Kidney glomerular epithelial cell (primary cell): ENCODE data around the gene KANK3.
A peak's percentile ranks its signal among the peaks of the same experiment; 100 is the strongest.
"Not testable (repeated sequence)": the region's sequence is repeated elsewhere in the genome, so short reads cannot be mapped to it uniquely, and the experiment has no call there.

Experiments
- DNase-seq: peaks from one replicate; lab custom pipeline; 2025; lab: John Stamatoyannopoulos, UW

KANK3 gene

GRCh38 chr19:8337728-8338127 is 5.3 kb downstream of the KANK3 start:
- no peak for DNase-seq

GRCh38 chr19:8336660-8337059 is 6.4 kb downstream of the KANK3 start:
- DNase-seq, result no peak

GRCh38 chr19:8336072-8336569 is 6.9 kb downstream of the KANK3 start:
- DNase-seq, result no peak

DNA sequence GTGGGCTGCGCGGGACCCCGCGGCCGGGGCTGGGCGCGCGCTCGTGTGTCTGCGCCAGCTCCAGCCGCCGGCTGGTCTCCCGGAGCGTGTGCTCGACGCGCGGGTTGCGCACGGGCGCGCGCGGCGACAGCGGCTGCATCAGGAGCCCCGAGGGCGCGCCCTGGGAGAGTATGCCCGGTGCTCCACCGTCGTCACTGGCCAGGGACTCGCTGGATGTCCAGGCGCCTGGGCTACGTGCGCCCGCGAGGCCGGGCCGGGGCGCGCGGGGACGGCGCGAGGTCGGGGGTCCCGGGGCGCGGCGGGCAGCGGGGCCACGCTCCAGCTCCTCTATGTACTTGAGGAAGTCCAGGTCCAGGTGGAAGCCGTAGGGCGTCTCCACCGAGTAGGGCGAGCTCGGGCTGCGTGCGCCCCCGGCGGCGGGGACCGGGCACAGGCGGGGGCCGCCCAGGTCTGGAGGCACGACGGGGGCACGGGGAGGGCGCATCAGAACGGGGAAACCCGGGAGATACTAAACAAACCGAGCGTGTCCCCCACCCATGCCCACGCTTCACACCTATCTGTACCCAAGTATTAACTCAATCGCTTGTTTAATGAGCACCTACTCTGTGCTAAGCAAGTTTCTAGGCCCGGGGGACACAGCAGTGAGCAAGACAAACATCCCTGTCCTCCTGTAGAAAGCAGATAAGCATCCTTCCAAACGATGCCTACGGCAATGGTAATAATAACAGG is 7.6 kb downstream of the KANK3 start:
- DNase-seq, result no peak

DNA sequence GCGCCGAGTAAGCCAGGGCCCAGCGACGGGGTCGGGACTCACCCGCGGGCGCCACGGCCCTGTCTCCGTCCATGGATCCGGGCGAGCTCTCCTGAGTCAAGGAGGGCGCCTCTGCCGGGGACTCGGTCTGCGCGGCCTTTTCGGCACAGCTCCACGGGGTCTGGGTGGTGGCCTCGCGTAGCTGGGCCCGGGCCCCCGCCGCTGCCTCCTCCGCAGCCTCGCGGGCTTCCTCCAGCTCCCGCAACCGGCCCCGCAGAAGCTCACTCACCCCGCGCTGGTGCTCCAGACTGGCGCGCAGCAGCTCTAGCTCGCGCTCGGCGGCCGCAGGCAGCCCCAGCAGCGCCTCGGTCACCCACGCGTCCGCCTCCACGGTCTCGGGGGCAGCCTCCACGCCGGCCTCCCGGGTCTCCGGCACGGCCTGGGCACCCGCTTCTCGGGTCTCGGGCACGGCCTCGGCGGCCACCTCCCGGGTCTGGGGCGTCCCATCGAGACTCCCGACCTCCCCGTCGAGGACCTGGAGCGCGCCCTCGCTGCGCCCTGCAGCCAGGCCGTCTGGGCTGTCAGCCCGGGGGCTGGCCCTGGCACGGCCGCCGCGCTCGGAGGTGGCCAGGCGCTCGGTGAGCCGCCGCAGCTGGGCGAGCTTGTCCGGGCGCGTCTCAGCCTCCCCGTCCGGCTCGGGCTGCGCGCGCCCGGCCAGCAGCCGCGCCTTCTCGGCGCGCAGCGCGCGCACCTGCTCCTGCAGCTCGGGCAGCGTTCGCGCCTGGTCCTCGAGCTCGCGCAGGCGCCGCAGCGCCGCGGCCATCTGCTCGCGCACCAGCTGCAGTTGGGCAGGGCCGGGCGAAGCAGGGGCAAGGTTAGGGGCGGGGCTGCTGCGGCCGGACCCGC is 8.4 kb downstream of the KANK3 start:
- no peak for DNase-seq

- DNase-seq, result no peak
Measured at GRCh38 chr19:8333767-8334457, 9.2 kb downstream of the KANK3 start.

DNA sequence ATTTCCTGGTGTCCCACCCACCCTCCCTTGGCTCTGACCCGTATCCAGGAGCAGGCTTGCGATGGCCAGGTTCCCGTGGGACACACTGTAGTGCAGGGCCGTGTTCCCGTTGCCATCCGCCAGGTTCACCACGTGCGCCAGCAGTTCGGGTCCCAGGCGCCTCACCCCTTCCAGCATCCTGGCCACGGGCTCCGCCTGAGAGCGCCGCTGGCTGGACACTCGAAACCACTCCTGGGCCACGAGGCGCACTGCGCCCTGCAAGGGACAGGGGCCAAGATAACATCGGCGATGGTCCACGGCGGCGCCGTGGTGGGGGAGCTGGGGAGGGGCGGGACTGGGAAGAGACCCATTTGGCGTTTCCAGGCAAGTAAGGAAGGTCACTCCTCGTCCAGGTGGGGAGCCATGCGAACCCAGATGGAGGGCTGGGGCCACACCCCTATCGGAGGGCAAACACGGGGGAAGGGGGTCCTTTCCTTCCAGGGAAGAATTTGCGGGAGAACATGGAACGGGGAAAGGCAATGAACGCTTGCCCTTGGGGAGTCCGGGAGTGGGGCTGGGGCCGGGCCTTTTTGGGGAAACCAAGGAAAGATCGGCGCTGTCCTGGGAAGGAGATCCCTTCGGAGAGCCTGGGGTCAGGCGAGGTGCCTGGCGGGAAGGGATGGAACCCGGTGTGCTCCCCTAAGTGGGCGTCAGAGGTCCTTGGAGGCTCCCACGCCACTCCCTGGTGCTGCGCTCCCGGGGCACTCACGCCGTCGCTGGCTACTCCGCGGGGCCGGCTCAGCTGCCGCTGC is 9.9 kb downstream of the KANK3 start:
- no peak for DNase-seq

GRCh38 chr19:8331263-8331845 is 11.7 kb downstream of the KANK3 start:
- no peak for DNase-seq

GRCh38 chr19:8329996-8330395 is 13.1 kb downstream of the KANK3 start:
- no peak for DNase-seq

- no peak for DNase-seq
Measured at GRCh38 chr19:8325454-8325853, 17.6 kb downstream of the KANK3 start.

GRCh38 chr19:8324186-8325050 is 18.6 kb downstream of the KANK3 start:
- DNase-seq, result no peak

DNA sequence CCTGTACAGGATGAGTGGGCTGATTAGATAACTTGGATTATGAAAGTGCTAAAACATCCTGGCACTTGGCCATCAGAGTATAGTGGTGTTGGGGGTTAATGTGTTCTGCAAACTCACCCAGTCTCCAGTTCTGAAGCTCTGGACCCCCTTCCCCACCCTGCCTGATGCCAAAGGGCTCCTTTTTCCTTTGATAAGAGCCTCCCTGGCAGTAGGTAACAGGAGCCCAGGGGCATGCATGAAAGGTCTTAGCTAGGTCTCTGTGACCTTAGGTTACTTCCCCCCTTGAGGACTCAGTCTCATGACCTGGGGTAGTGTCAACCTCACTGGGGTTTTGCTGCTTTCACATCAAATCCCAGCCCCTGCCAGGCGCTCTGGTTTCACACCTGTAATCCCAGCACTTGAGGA is 19.3 kb downstream of the KANK3 start:
- DNase-seq, result no peak

DNA sequence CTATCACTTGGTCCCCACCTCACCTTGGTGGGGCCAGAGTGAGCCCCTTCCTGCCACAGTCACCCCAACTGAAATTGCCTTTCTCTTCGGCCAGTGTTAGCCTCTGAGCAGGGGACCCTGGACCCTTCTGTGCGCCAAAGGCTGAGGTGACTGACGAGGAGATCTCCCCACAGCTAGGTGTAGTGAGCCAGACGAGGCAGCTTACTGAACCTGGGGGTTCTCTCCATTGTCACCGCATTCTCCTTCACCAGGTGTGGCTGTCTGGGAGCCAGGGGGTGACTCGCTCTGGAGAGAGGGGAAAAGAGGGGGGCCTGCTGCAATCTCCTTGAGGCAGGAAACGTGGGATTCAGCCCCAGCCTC is 20.4 kb downstream of the KANK3 start:
- no peak for DNase-seq

DNA sequence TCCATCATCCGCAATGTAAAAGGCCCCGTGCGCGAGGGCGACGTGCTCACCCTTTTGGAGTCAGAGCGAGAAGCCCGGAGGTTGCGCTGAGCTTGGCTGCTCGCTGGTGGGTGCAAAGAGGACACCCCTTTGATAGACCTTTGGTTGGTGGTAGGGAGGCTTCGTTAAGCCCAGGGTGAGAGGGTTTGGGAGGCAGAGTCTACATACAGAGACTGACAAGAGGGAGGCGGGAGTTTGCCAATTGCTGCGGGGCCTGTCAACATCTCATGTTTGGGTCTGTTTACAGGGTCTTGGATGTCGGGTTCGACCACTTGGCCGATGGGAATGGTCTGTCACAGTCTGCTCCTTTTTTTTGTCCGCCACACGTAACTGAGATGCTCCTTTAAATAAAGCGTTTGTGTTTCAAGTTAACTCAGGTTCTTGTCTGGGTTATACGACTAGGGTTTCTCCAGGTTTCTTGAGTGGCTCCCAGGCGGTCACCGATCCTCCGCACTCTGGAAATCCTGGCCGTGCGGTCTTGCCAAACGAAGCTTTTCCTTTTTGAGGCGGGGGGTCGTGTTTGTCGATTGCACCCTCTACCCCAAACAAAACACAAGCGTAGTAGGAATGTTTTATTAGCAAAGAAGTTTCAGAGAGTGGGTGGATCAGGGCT is 20.9 kb downstream of the KANK3 start:
- no peak for DNase-seq

- peak; percentile 94 for DNase-seq
Measured at GRCh38 chr19:8321067-8321985, 21.7 kb downstream of the KANK3 start, which contains the start of the genes NDUFA7 and RPS28. Gene NDUFA7, minus strand, starts transcription at chr19:8321375. Its CDS starts 17 bp downstream, at chr19:8321358. Gene RPS28, plus strand, starts transcription at chr19:8321496. Its CDS starts 35 bp downstream, at chr19:8321531.

DNA sequence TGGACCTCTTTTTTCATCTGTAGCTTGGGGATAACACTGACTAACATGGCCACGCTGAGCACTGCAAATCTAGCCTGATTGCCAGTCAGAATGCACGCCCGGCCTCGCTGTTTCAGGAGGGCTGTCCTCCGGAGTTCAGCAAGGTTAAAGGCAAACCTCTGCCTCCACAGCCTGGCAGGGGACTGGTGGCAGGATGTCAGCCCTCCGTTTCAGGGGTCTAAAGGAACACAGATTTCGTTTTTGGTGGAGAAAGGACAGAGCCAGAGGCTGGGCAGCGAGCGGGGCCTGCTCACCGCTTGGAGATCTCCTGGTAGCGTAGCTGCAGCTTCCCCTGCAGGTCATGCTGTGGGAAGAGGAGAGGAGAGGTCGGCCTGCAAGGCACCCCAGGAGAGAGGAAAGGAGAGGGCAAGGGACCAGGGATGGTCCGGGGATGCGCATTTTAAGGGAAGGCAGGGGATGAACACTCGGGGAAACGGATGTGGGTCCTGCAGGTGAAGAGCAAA is 22.4 kb downstream of the KANK3 start:
- no peak for DNase-seq

DNA sequence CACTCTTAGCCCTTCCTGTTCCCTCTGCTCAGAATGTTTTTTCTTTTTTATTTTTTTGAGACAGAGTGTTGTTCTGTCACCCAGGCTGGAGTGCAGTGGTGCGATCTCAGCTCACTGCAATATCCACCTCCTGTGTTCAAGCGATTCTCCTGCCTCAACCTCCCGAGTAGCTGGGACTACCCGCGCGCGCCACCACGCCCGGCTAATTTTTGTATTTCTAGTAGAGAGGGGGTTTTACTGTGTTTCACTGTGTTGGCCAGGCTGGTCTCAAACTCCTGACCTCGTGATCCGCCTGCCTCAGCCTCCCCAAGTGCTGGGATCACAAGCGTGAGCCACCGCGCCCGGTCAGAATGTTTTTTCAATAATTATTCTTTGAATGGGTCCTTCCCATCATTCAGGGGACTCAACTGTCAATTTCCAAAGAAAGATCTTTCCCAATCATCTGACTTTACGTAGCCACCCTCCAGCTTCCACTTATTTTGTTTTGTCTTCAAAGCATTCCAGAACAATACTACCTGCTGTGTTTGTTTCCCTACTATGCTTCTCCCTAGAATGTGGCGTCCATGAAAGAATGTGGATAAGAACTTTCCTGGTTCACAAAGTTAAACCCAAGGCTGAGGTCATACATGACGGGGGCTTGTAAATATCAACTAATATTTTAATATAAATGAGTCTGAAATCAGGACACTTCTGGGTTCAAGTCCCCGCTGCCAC is 23.1 kb downstream of the KANK3 start:
- no peak for DNase-seq

GRCh38 chr19:8318835-8319234 is 24.2 kb downstream of the KANK3 start:
- DNase-seq, result not testable (repeated sequence)
